ENCODE results near the gene NANP.
"Not testable (repeated sequence)": the region's sequence is repeated elsewhere in the genome, so short reads cannot be mapped to it uniquely, and the experiment has no call there.

NANP gene

GRCh38 chr20:25623736-25624499 lies at the start of gene NANP:
Gene NANP, minus strand, starts transcription at chr20:25624014. Its CDS starts 66 bp downstream, at chr20:25623948.
- DNase-seq = peak; percentile 99

DNA sequence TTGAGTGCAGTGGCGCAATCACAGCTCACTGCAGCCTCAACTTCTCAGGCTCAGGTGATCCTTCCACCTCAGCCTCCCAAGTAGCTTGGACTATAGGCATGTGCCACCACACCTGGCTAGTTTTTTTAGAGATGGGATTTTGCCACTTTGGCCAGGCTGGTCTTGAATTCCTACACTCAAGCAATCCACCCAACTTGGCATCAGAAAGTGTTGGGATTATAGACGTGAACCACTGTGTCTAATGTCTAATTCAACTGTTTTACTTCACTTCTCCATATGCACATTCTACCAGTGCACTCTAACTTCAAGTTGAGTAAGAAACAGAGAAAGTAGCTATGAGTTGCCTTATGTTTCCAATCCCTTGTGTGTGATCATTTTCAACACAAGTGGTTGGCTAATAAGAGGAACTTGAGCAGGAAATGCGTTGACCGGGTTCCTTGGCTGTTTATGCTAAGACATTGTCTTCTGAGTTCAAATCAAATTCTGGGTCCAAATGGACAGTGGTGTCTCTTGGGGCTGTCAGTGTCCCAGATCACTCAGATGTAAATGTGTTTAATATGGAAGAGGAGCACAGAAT lies 48.9 kb upstream of the NANP start:
- no peak for DNase-seq

DNA sequence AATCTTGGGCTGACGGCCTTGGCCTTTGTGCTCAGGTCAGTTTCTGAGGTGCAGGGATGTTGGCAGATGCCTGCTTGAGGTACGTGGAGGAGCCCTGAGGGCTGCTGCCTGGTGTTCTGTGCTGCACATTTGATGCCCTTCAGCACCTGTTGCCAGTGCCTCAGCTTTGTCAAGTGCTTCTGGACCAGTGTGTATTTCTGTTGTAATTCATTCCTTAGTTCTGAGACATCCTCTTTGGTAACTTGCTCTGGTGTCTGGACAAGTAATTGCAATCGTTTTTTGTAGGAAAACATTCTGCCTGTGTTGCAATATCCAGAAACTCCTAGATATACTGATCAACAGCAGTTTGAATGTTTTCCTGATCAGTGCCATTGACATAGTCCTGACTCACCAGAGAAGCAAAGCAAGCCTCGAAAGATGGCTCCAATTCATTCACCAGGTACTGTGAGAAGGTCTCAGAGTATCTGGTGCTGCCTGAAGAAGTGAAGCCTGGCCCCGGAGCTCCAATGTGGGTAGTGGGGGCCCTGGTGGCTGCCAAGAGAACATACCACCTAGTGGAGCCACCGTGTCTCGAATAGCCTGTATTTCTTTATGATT lies 46.1 kb upstream of the NANP start:
- no peak for DNase-seq

DNA sequence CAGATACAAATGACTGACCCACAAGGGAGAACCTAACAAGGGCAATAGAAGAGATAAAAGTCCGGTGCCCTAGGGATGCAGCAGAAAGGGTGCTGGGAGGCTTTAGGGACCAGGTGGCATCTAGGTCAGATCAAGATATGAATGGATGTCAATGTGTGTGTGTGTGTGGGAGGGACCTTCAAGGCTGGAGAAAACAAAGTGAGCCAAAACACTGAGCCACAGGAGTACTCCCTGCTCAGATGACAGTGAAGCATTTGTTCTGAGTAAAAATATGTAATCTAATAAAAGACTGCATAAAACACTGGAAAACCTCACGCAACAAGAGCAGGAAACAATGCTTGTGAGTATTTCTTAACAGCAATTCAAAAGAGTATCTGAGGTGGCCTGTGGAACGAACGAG lies 44.6 kb upstream of the NANP start:
- no peak for DNase-seq

- peak; percentile 28 for DNase-seq
Observed at GRCh38 chr20:25659999-25660398, 36.2 kb upstream of the NANP start.

DNA sequence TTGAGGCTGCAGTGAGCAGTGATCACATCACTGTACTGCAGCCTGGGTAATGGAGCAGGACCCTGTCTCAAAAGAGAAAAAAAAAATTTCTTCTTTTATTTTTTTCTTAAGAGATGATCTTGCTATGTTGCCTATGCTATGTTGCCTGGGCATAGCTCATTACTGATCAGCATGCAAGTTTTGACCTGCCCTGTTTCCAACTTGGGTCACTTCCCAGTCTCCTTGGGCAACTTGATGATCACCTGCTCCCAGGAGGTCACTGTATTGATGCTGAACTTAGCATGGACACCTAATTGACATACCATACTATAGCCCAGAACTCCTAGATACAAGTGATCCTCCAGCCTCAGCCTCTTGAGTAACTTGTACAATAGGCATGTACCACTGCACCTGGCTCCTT lies 30.7 kb upstream of the NANP start:
- no peak for DNase-seq

GRCh38 chr20:25652866-25653265 lies 29.1 kb upstream of the NANP start:
- not testable (repeated sequence) for DNase-seq

GRCh38 chr20:25644814-25645213 lies 21.0 kb upstream of the NANP start:
- DNase-seq = no peak

DNA sequence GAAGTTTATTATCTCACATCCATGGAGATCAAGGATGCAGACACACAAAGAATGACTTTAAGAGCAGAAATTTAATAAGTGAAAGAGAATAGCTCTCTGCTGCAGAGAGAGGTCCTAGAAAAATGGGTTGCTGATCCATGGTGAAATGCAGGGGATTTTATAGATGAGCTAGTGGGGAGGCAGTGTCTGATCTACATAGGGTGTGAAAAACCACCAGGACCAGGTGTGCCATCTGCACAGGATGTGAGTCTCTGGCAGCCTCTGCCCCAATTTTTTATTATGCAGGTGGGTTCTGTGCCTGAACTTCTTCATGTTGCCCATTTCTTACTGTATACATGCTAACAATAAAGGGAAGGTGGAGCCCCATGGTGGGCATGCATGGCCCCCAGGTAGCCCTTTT lies 19.9 kb upstream of the NANP start:
- no peak for DNase-seq

DNA sequence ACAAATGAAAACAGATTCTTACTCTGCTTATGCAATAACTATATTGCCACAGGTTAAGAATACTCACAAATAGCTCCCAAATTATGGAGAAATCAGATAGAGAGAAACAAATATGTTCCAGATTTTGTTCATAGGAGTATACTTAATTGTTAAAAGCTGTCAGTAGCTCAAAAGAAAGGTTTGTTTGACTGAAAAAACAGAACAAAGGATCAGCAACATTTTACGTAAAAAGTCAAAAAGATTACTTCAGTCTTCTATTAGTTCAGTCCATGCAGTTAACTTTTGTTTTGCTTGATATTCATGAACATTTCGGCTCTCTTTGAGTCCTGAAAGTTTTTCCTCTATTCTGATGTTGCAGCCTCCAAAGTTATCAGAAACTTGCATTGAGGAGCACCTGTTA lies 13.4 kb upstream of the NANP start:
- no peak for DNase-seq

GRCh38 chr20:25632940-25633790 lies 9.4 kb upstream of the NANP start:
- DNase-seq = no peak

DNA sequence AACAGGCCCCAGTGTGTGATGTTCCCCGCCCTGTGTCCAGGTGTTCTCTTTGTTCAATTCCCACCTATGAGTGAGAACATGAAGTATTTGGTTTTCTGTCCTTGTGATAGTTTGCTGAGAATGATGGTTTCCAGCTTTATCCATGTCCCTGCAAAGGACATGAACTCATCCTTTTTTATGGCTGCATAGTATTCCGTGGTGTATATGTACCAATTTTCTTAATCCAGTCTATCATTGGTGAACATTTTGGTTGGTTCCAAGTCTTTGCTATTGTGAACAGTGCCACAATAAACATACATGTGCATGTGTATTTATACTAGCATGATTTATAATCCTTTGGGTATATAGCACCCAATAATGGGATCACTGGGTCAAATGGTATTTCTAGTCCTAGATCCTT lies 6.8 kb upstream of the NANP start:
- DNase-seq = not testable (repeated sequence)

DNA sequence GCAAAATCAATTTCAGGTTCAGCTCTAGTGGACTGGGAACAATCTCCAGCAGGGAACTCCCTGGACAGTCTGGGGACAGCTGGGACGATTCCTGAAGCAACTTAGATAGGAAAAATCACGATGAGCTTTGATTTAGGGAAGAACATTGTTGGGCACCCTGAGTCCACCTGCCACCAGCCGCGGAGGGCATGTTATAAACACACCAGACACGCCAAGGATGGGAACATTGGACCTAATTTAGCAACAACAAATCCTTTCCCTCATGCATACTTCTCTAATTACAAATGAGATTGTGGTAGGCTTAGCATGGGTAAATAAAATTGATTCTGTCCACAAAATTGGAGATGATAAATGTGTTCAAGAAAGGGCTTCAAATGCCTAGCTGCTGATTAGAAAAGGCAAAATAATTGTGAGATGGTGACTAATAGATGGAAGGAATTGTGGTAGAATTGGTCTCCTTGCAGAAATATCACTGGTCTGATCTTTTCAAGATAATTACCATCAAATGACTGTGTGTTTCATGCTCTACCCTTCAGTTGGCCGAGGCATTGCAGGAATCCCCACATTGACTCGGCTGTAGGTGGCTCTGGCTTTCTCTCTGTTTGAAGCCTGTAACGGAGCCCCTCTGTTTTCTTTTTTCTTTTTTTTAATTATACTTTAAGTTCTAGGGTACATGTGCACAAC lies 6.1 kb upstream of the NANP start:
- no peak for DNase-seq

GRCh38 chr20:25626779-25627178 lies 3.0 kb upstream of the NANP start:
- no peak for DNase-seq

- DNase-seq = no peak
Observed at GRCh38 chr20:25624500-25624939, 706 bp upstream of the NANP start.

DNA sequence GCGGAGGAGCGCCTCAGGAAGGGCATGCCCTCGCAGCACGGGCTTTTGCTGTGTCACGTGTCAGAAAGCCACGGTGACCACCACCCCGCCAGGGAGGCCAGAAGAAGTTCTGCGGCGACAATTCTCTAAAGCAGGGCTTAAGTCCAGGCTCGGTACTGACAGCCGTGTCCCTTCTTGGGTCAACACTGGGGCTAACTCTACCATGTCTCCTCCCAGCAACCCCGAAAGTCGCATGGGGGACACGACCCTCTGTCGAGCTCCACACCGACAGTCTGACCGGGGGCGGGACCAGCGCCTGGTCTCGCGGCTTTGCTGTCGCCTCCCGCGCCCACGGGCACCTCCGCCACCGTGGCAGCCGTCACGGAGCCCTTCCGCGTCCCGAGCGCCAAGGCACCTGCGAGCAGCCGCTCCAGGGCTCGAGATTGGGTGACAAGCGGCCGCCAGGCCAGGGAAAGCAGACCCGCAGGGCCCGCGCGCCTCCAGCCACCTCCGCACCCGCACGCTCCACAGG lies 534 bp downstream of the NANP start:
- no peak for DNase-seq

DNA sequence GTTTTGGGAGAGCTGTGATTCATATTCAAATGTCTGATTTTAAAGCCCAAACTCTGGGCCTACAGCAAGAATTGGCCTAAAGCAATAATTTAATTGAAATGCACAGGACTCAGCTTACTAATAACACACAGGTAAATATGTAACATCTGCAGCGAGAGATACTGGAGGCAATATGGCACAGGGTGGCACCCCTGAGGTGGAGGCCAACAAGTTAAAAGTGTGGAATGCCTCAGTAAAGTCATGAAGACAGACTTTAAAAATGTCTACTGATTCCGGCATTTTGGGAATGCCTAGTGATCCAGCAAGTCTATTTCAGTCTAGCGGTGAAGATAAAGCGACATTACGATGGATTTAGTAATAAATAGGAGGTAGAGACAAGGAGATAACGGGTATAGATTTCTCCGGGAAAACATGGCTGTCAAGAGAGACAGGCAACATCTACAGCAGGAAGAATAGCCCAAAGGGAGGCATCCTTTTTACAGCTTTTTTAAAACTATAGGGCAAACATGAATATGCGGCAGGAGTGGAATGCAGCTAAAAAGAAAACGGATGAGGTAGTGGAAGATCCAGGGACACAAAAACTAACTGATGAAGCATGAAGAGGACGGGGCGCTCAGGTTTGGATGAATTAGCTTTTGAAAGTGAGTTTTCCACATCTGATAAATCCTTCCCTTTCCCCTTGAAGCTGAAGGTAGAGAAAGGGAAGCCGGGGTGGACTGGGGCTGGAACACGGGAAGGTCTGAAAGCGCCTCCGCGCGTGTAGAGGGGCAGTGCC lies 1.2 kb downstream of the NANP start:
- DNase-seq = peak; percentile 32

GRCh38 chr20:25622049-25622448 lies 1.8 kb downstream of the NANP start:
- no peak for DNase-seq

- DNase-seq = no peak
Observed at GRCh38 chr20:25619514-25619913, 4.3 kb downstream of the NANP start.

- DNase-seq = no peak
Observed at GRCh38 chr20:25608774-25609173, 15.0 kb downstream of the NANP start.

GRCh38 chr20:25606094-25606695 lies 17.6 kb downstream of the NANP start:
- DNase-seq = no peak
